HS-27A (cell line): Measurements from ENCODE around the gene FAM107B.
A peak's percentile ranks its signal among the peaks of the same experiment; 100 is the strongest.
"Not testable (repeated sequence)": the region's sequence is repeated elsewhere in the genome, so short reads cannot be mapped to it uniquely, and the experiment has no call there.

ENCODE experiments used
- DNase-seq: peaks from one replicate; pipeline ENCODE4 v3.0.0-alpha.2; 2012; ENCODE audit warnings: low read depth, missing footprints

FAM107B gene

GRCh38 chr10:14774797-14775196 lies at the start of gene FAM107B:
TSS of gene FAM107B (minus strand) at chr10:14774897. CDS start at chr10:14774663, 234 bp downstream.
- no peak for DNase-seq

GRCh38 chr10:14823966-14824365 lies 49.3 kb upstream of the FAM107B start:
- no peak for DNase-seq

GRCh38 chr10:14822879-14823755 lies 48.4 kb upstream of the FAM107B start:
- no peak for DNase-seq

- DNase-seq = no peak
Measured at GRCh38 chr10:14821635-14822375, 47.1 kb upstream of the FAM107B start.

- no peak for DNase-seq
Measured at GRCh38 chr10:14820775-14821154, 46.1 kb upstream of the FAM107B start.

- DNase-seq = peak; percentile 79
Measured at GRCh38 chr10:14820010-14820774, 45.5 kb upstream of the FAM107B start.

- DNase-seq = not testable (repeated sequence)
Measured at GRCh38 chr10:14816717-14817116, 42.0 kb upstream of the FAM107B start.

- DNase-seq = no peak
Measured at GRCh38 chr10:14815681-14816080, 41.0 kb upstream of the FAM107B start.

GRCh38 chr10:14812271-14812670 lies 37.6 kb upstream of the FAM107B start:
- no peak for DNase-seq

GRCh38 chr10:14810969-14811953 lies 36.6 kb upstream of the FAM107B start:
- DNase-seq = no peak

GRCh38 chr10:14806318-14806717 lies 31.6 kb upstream of the FAM107B start:
- no peak for DNase-seq

- no peak for DNase-seq
Measured at GRCh38 chr10:14803827-14804226, 29.1 kb upstream of the FAM107B start.

GRCh38 chr10:14801723-14802122 lies 27.0 kb upstream of the FAM107B start:
- DNase-seq = no peak

- DNase-seq = no peak
Measured at GRCh38 chr10:14800397-14800796, 25.7 kb upstream of the FAM107B start.

- no peak for DNase-seq
Measured at GRCh38 chr10:14798636-14799035, 23.9 kb upstream of the FAM107B start.

GRCh38 chr10:14787938-14788337 lies 13.2 kb upstream of the FAM107B start:
- DNase-seq = no peak

GRCh38 chr10:14784459-14785055 lies 9.9 kb upstream of the FAM107B start:
- DNase-seq = no peak

GRCh38 chr10:14782691-14783363 lies 8.1 kb upstream of the FAM107B start:
- DNase-seq = peak; percentile 38

GRCh38 chr10:14781763-14782162 lies 7.1 kb upstream of the FAM107B start:
- no peak for DNase-seq

GRCh38 chr10:14779001-14779651 lies 4.4 kb upstream of the FAM107B start:
- DNase-seq = no peak
